Type B pancreatic cell (in vitro differentiated cells): ENCODE results near the gene EPB41L4B. TPM values are rescaled to one million over a fixed set of nuclear protein-coding genes. Genes with fewer than 3 reads are reported as not detected.

Experiments used
- DNase-seq: peaks from one replicate; pipeline ENCODE4 v3.0.0; 2021; ENCODE audit warnings: mixed read lengths; ENCODE audit not compliant: unreplicated experiment; ENCODE audit errors: extremely low spot score
- H3K27ac Mint-ChIP-seq: 2 replicates; pipeline ENCODE4 v1.8.0; 2021; ENCODE audit warnings: mild to moderate bottlenecking, mixed read lengths
- H3K27me3 Mint-ChIP-seq: 2 replicates; pipeline ENCODE4 v1.8.0; 2021; ENCODE audit warnings: mixed read lengths
- H3K36me3 Mint-ChIP-seq: 2 replicates; pipeline ENCODE4 v1.8.0; 2021; ENCODE audit warnings: mixed read lengths
- H3K4me1 Mint-ChIP-seq: one replicate; pipeline ENCODE4 v1.8.0; 2021; ENCODE audit warnings: mixed read lengths; ENCODE audit not compliant: unreplicated experiment
- H3K4me3 Mint-ChIP-seq: 2 replicates; pipeline ENCODE4 v1.8.0; 2021; ENCODE audit warnings: mild to moderate bottlenecking, mixed read lengths
- H3K9me3 Mint-ChIP-seq: 2 replicates; pipeline ENCODE4 v1.8.0; 2021; ENCODE audit warnings: mixed read lengths
- total RNA-seq: library from RNA; stranded (reverse); gene quantifications from 2 replicates; pipeline ENCODE4 v1.2.1, GENCODE V29; 2021; ENCODE audit warnings: low replicate concordance
- TF ChIP-seq, protein P1 (sequence below): fragments of 200-600 bp; sonication (generic); conservative IDR thresholded peaks from 2 replicates; pipeline ENCODE4 v1.5.0; 2021; ENCODE audit warnings: antibody characterized with exemption, mild to moderate bottlenecking

EPB41L4B gene
- total RNA-seq, 1 donor from 2014 or later = 14.4 TPM

DNA sequence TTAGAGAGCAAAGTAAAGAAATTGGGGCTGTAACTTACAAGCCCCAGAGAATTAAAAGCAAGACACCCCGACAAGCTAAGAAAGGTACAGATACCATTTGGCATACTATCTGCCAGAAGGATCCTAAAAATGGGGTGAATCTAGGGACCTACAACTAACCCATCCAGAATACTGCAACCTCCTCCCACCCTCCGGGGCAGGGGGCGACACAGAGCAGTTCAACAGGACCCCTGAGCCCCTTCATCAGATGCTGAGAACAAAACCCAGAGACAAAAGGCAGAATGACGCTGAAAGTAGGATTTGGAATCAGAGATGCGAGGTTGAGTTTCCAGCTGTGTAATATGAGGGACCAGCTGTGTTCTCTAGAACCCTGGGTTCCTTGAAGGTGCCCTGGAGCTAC lies 71.2 kb downstream of the EPB41L4B start:
- Mint-ChIP-seq H3K36me3 (peaks cover 9% of the 10 kb centered on the region), H3K4me3 (no peak overlapping the region), H3K4me1 (peaks cover 32% of the 10 kb centered on the region), H3K27ac (no peak overlapping the region), H3K27me3 (no peaks in the 10 kb centered on the region), H3K9me3 (no peaks in the 10 kb centered on the region)
- TF ChIP-seq, protein P1, sequence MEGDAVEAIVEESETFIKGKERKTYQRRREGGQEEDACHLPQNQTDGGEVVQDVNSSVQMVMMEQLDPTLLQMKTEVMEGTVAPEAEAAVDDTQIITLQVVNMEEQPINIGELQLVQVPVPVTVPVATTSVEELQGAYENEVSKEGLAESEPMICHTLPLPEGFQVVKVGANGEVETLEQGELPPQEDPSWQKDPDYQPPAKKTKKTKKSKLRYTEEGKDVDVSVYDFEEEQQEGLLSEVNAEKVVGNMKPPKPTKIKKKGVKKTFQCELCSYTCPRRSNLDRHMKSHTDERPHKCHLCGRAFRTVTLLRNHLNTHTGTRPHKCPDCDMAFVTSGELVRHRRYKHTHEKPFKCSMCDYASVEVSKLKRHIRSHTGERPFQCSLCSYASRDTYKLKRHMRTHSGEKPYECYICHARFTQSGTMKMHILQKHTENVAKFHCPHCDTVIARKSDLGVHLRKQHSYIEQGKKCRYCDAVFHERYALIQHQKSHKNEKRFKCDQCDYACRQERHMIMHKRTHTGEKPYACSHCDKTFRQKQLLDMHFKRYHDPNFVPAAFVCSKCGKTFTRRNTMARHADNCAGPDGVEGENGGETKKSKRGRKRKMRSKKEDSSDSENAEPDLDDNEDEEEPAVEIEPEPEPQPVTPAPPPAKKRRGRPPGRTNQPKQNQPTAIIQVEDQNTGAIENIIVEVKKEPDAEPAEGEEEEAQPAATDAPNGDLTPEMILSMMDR = peak; percentile 33
- DNase-seq = no peak

DNA sequence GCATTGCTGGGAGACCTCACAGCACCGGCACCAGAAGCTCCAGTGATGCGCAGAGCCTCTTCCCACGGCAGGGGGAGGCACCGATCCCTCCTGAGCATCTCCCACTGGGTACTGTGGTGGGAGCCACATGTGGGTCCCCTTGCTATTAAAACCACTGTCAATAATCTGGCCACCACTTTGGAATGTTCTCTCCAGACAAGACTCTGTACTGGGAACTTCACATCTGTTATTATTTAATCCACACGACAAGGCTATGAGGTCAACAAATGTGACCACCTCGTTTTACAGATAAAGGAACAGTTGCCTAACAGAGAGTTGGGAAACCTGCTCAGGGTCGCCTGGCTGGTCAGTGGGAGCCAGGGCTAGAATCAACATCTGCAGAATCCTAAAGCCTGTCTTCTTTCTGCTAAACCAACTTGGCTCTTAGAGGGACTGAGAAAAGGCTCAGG lies 72.7 kb downstream of the EPB41L4B start:
- no peak overlapping the region for H3K27ac Mint-ChIP-seq
- no peaks in the 10 kb centered on the region for H3K27me3 Mint-ChIP-seq

DNA sequence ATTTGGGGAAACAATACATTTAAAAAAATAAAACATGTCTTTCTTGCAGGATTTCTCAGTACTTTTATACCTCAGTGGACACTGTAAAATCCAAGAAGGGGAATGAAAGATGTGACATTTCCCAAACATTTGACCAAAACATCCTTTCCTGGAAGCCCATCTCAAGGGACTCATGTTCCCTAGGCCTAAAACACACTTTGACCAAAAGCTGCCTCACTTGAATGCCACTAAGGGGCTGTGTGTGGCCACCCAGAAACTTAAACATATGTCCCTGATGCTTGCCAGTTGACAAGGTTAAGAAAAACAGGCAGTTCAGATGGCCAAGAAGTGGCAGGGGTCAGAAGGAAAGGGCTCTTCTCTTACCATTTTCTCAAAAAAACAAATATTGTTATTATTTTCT lies 73.6 kb downstream of the EPB41L4B start:
- Mint-ChIP-seq H3K4me1 (peaks cover 23% of the 10 kb centered on the region), H3K27ac (no peak overlapping the region), H3K36me3 (peaks cover 3% of the 10 kb centered on the region), H3K9me3 (no peaks in the 10 kb centered on the region), H3K4me3 (no peak overlapping the region), H3K27me3 (no peaks in the 10 kb centered on the region)
- no peak for DNase-seq
- TF ChIP-seq, protein P1 = no peak

More for the DNA sequence above, 72.7 kb downstream of the EPB41L4B start:
- Mint-ChIP-seq H3K36me3 (peaks cover 9% of the 10 kb centered on the region), H3K4me3 (no peak overlapping the region), H3K9me3 (no peaks in the 10 kb centered on the region), H3K4me1 (peaks cover 30% of the 10 kb centered on the region)
- no peak for DNase-seq
- TF ChIP-seq, protein P1 = no peak

DNA sequence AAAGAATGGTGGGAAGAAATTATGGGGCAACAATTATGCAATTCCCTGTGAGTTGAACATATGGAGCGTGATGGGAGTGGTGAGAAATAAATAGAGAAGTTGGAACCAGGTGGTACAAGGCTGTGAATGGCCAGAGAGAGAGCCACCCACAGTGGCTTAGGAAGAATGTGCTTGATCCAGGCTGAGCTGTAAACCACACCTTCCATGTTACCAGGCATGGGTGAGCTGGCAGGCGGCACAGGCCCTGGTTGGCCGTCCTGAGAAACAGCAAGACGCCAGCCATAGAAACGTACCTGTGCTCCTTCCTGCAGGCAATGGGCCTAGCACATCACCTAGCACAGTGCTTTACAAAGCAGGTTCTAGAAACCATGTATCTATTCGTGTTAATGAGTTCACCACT lies 74.3 kb downstream of the EPB41L4B start:
- Mint-ChIP-seq H3K27me3 (no peaks in the 10 kb centered on the region), H3K4me3 (no peak overlapping the region), H3K27ac (no peak overlapping the region), H3K4me1 (peaks cover 17% of the 10 kb centered on the region), H3K9me3 (no peaks in the 10 kb centered on the region), H3K36me3 (peaks cover 2% of the 10 kb centered on the region)
- TF ChIP-seq, protein P1 = no peak
- DNase-seq = no peak

DNA sequence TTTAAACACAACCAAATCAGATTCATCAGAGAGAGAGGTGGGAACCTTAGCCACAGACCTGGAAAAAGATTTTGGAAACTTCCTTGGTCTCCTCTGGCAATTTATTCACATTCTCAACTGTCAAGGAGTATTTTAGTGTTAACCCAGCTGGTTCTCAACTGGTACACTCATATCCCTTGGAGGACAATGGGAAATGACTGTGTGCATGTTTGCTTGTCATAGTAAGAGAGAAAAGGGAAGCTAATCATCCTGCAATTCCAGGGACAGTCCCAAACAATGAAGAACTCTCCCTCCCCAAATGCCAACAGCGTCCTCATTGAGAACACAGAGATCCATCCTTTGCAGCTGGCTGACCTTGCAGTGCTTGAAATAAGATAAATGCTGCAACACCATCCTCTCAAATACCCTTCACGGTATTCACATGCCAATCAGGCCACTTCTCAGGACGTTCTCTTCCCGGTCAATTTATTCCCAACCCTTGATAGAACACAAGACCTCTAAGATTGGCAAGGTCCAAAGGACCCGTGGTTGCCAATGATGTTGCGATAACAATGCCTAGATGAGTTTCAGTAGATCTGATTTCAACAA lies 75.5 kb downstream of the EPB41L4B start:
- Mint-ChIP-seq H3K4me3 (no peak overlapping the region), H3K27me3 (no peaks in the 10 kb centered on the region), H3K27ac (no peak overlapping the region), H3K4me1 (peaks cover 10% of the 10 kb centered on the region), H3K36me3 (peaks cover 6% of the 10 kb centered on the region), H3K9me3 (no peaks in the 10 kb centered on the region)
- TF ChIP-seq, protein P1 = no peak
- no peak for DNase-seq
